GM18505 (cell line): ENCODE data around the gene SNAPC1.

Experiments
- ATAC-seq: cut with Tn5 transposase; IDR thresholded peaks from one replicate; pipeline ENCODE4 v1.9.1; 2021; ENCODE audit not compliant: unreplicated experiment
- POLR2A ChIP-seq: IDR thresholded peaks from 4 replicates; pipeline ENCODE4 v1.6.1; 2011; ENCODE audit warnings: borderline replicate concordance; ENCODE audit not compliant: insufficient read depth, insufficient read length; ENCODE audit errors: extremely low read depth

Gene SNAPC1

GRCh38 chr14:61805451-61805850 is 43.2 kb downstream of the SNAPC1 start:
- ATAC-seq = no peak
- no peak for TF ChIP-seq POLR2A

GRCh38 chr14:61811882-61812346 is 49.7 kb downstream of the SNAPC1 start:
- no peak for ATAC-seq
- no peak for TF ChIP-seq POLR2A

- ATAC-seq = no peak
Observed at GRCh38 chr14:61812347-61813095, 50.3 kb downstream of the SNAPC1 start, which contains the start of gene SYT16. TSS of gene SYT16 (plus strand) at chr14:61812703.

GRCh38 chr14:61813096-61813606 is 50.9 kb downstream of the SNAPC1 start:
- no peak for ATAC-seq
- TF ChIP-seq POLR2A = no peak

More at GRCh38 chr14:61812347-61813095, 50.3 kb downstream of the SNAPC1 start, which contains the start of gene SYT16:
- TF ChIP-seq POLR2A = no peak

GRCh38 chr14:61822458-61822857 is 60.2 kb downstream of the SNAPC1 start:
- no peak for TF ChIP-seq POLR2A
- no peak for ATAC-seq

GRCh38 chr14:61832783-61833182 is 70.6 kb downstream of the SNAPC1 start:
- ATAC-seq = no peak
- TF ChIP-seq POLR2A = no peak

DNA sequence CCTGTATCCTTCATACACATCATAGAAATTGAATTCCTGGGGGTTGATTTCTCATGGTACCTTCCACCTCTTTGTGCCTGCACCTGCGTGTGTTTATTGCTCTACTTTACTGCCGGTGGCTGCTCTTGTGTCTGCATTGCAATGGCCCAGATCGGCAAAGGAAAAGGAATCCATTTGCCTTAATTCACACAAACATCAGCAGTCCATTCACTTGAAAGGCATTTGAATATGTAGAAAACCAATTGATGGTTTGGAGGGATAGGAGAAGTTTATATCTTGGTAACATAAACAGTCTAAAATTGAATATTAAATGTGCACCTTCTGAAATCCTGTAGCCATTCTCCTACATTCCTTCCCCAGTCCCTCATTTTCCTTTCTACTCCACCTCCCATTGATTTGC is 74.0 kb downstream of the SNAPC1 start:
- no peak for ATAC-seq
- TF ChIP-seq POLR2A = no peak

DNA sequence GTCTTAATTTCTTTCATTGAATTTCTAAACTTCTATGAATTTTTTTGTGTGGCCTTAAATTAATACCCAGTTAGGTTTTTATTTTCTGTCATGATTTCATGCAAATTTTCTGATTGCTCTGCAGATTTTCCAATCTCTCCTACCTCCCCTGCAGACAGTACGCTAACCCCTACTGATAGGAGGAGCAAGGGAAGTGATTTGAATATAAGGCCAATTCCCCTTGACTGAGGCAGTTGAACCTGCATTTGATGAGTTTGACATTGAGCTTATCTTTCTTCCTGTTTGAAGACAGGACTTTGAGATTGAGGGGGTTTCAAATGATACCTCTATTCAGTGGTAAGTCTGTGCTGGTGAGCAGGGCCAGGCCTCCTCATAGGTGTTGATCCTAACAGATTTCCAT is 74.6 kb downstream of the SNAPC1 start:
- no peak for TF ChIP-seq POLR2A
- no peak for ATAC-seq

DNA sequence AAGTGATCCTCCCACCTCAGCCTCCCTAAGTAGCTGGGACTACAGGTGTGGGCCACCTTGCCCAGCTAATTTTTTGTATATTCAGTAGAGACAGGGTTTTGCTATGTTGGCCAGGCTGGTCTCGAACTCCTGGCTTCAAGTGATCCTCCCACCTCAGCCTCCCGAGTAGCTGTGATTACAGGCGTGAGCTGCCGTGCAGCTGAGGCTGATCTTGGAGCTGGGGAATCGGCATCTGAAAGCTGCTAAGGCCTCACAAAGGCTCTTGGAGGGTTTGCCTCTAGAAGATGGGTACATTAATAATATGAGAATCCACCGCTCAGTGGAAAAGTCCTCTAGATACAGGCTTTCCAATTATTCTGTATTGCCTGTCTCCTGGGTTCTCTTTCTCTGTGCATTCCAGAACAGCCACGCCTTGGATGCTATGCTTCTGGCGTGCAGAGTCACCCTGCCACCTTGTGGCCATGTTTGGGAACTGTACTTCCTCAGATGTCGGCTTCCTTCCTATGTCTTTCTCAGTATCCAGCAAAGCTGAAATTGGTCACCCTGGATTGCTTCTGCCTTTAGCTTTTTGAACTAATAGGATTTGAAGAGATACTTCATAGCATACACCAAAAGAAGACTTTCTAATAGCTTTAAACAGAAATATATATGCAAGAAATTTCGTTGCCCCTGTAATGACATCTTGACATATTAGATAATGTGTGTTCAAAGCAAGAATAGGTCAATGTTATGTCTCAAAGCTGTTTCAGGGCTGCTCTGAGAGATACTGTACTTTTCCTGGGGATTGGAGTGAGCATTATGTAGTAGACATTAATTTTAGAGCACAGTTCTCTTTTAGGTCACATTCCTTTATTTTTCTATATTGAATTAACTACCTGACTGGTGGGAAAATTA is 75.4 kb downstream of the SNAPC1 start:
- TF ChIP-seq POLR2A = no peak
- peak; percentile 83 for ATAC-seq

- no peak for ATAC-seq
- no peak for TF ChIP-seq POLR2A
Observed at GRCh38 chr14:61838661-61839245, 76.5 kb downstream of the SNAPC1 start.

GRCh38 chr14:61839507-61839906 is 77.3 kb downstream of the SNAPC1 start:
- TF ChIP-seq POLR2A = no peak
- no peak for ATAC-seq

GRCh38 chr14:61841145-61841544 is 78.9 kb downstream of the SNAPC1 start:
- ATAC-seq = no peak
- no peak for TF ChIP-seq POLR2A
